Common myeloid progenitor, CD34-positive (primary cell): ENCODE results near the gene KNTC1.
A peak's percentile ranks its signal among the peaks of the same experiment; 100 is the strongest.
"Not testable (repeated sequence)": the region's sequence is repeated elsewhere in the genome, so short reads cannot be mapped to it uniquely, and the experiment has no call there.

Source experiments
- CTCF ChIA-PET: fragments of 350-600 bp; sonication (Branson Sonifier 250); formaldehyde crosslinking; loops from one replicate; lab custom pipeline; 2021; ENCODE audit warnings: antibody characterized with exemption; lab: Charles Lee
- POLR2A ChIA-PET: fragments of 350-600 bp; sonication (Branson Sonifier 250); formaldehyde crosslinking; loops from one replicate; lab custom pipeline; 2021; ENCODE audit warnings: antibody characterized with exemption; lab: Charles Lee
- DNase-seq, 3 donors: peaks; one replicate each; pipeline versions ENCODE4 v3.0.0 to v3.0.0-alpha.2; 2013
- H3K27ac ChIP-seq, 2 experiments: 1 replicate in 1 of 2; 2 replicates in 1 of 2; pipeline ENCODE4 v1.7.0; 2013; ENCODE audit warnings: inconsistent platforms in 2 of 2, low read length in 2 of 2, mild to moderate bottlenecking in 2 of 2, low read depth in 1 of 2, moderate library complexity in 1 of 2; ENCODE audit not compliant: severe bottlenecking in 2 of 2, insufficient read depth in 1 of 2, poor library complexity in 1 of 2
- H3K27me3 ChIP-seq, 5 experiments: replicated peaks in 2 of 5; 1 replicate in 3 of 5; 2 replicates in 2 of 5; pipeline versions ENCODE4 v1.6.1 to v1.7.0; 2013; ENCODE audit warnings: low read length in 4 of 5, mild to moderate bottlenecking in 2 of 5, moderate library complexity in 2 of 5, inconsistent platforms in 1 of 5; ENCODE audit not compliant: insufficient read depth in 5 of 5, control insufficient read depth in 4 of 5
- H3K36me3 ChIP-seq, 4 experiments: 1 replicate in 2 of 4; 2 replicates in 2 of 4; pipeline versions ENCODE4 v1.6.1 to v1.7.0; 2013; ENCODE audit warnings: low read length in 3 of 4, control low read depth in 1 of 4, mild to moderate bottlenecking in 1 of 4; ENCODE audit not compliant: control insufficient read depth in 4 of 4, insufficient read depth in 4 of 4
- H3K4me1 ChIP-seq, 4 experiments: 1 replicate in 3 of 4; 2 replicates in 1 of 4; pipeline versions ENCODE4 v1.6.1 to v1.7.1; 2013; ENCODE audit warnings: low read length in 3 of 4, mild to moderate bottlenecking in 3 of 4, control low read depth in 1 of 4, inconsistent platforms in 1 of 4, moderate library complexity in 1 of 4; ENCODE audit not compliant: control insufficient read depth in 4 of 4, insufficient read depth in 4 of 4; ENCODE audit errors: control extremely low read depth in 1 of 4
- H3K4me3 ChIP-seq, 7 experiments: 1 replicate in 4 of 7; 2 replicates in 3 of 7; pipeline versions ENCODE4 v1.5.1 to v1.7.0; 2013; ENCODE audit warnings: mild to moderate bottlenecking in 7 of 7, low read length in 6 of 7, moderate library complexity in 6 of 7, inconsistent platforms in 2 of 7, low read depth in 2 of 7, control low read depth in 1 of 7; ENCODE audit not compliant: insufficient read depth in 4 of 7, control insufficient read depth in 1 of 7; ENCODE audit errors: extremely low read depth in 1 of 7
- H3K9me3 ChIP-seq, 5 experiments: 1 replicate in 4 of 5; 2 replicates in 1 of 5; pipeline versions ENCODE4 v1.6.1 to v1.7.1; 2013; ENCODE audit warnings: low read length in 4 of 5, mild to moderate bottlenecking in 2 of 5, inconsistent platforms in 1 of 5, low read depth in 1 of 5, moderate library complexity in 1 of 5; ENCODE audit not compliant: control insufficient read depth in 4 of 5, insufficient read depth in 2 of 5; ENCODE audit errors: control extremely low read depth in 1 of 5
- WGBS: methylation state at CpG from one replicate; pipeline ENCODE4 v1.1.5; 2013; ENCODE audit not compliant: insufficient coverage; 5-methylcytosine and 5-hydroxymethylcytosine counted together

The KNTC1 gene

DNA sequence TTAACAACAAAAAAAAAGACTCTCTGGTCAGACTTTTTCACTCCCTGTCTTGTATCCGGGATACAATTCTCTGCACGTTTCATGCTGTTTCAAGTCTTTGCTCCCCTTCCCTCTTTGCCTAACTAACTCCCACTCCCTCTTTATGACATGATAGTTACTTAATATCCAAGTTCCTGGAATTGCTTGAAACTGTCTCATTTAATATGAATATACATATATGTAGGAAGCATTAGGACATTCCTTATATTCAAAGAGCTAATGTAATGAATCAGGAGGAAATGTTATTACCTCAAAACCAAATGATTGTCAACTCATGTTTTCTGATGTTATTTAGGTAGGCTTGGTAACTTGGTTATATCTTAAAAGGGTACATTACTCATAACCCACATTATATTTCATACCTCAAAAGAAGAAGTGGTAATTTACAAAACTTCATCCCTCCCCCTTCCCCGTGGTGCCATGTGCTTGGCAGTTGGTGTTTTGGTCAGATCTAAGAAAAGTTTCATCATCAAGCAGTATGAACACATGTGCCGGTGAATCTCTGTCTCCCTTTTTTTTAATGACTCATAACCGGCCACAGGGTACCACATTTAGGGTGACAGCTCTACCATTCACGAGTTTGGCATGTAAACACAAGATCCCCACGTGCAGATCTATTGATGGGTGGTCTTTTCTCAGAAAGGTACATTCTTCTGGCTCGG lies 119.6 kb downstream of the KNTC1 start:
- POLR2A ChIA-PET: interaction anchor here (0.6 to 1.5 kb wide), 3 partner anchors 10 to 102 kb away, joined by 3 to 5 read pairs (median 4); no protein-coding TSS in a partner anchor
- H3K4me1 ChIP-seq: peaks cover 6 to 39% (median 26%) of the 10 kb centered on the region in 4 experiments
- no peaks in the 10 kb centered on the region for H3K9me3 ChIP-seq
- DNase-seq: peak; percentile 97 to 99 (median 99)
- 17% methylated on average over 6 of the region's 8 CpGs for WGBS
- peak overlapping the region; percentile 85 to 96 for H3K27ac ChIP-seq
- CTCF ChIA-PET: interaction anchor here (1.2 to 2.6 kb wide), 6 partner anchors 9 to 106 kb away, joined by 3 to 10 read pairs (median 5); partner anchors contain the start of gene DENR
- peak overlapping the region in 5 of 7 experiments; percentile 26 to 56 (median 48) for H3K4me3 ChIP-seq
- no peaks in the 10 kb centered on the region for H3K27me3 ChIP-seq
- no peaks in the 10 kb centered on the region for H3K36me3 ChIP-seq

DNA sequence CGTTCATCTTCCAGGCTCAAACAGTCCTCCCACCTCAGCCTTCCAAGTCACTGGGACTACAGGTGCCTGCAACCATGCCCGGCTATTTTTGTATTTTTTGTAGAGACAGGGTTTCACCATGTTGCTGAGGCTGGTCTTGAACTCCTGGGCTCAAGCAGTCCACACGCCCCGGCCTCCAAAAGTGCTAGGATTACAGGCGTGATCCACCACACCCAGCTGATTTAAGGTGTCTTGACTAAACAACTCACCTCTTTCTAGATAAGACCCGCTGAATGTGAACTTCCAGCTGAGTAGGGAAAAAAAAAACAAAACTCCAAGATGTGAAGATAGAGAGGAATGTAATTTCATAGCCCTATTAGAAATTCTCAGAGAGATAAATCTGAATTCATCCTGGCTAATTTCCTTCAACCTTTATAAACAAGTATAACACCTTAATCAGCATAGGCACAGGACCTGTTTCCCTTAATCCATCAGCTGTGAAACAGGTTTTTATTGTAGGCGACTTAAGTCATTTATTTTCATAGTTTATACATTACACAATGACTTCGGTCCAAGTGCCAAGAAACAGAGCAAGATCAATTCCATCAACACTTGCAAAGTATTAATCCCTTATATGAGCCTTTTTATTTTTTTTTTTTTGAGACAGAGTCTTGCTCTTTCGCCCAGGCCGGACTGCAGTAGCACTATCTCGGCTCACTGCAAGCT lies 124.6 kb downstream of the KNTC1 start:
- Histone ChIP-seq H3K9me3 (no peaks in the 10 kb centered on the region), H3K36me3 (no peaks in the 10 kb centered on the region), H3K27me3 (no peaks in the 10 kb centered on the region), H3K4me3 (no peak overlapping the region), H3K4me1 (peaks cover 2 to 29% (median 14%) of the 10 kb centered on the region in 4 experiments), H3K27ac (no peak overlapping the region)
- DNase-seq: no peak
- ChIA-PET POLR2A (no interaction called here), CTCF (interaction anchor here (1.2 to 1.3 kb wide), 3 partner anchors 14 to 114 kb away, joined by 3 to 4 read pairs (median 4); no protein-coding TSS in a partner anchor)
- 93% methylated on average over 5 of the region's 11 CpGs for WGBS

DNA sequence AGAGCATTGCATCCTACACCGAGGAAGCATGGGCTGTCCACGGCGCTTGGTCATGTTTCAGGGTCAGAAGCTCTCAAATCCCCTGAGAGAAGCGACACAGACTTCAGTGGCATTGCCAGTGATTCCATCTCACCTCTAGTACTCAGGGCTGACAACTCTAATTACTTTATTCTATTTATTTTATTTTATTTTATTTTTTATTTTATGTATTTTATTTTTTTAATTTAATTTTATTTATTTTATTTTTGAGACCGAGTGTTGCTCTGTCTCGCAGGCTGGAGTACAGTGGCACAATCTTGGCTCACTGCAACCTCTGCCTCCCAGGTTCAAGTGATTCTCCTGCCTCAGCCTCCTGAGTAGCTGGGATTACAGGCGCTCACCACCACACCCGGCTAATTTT lies 126.2 kb downstream of the KNTC1 start:
- DNase-seq, H3K9me3 ChIP-seq, H3K4me3 ChIP-seq, H3K27me3 ChIP-seq, H3K27ac ChIP-seq, H3K36me3 ChIP-seq, POLR2A ChIA-PET: not testable (repeated sequence)
- CTCF ChIA-PET: interaction anchor here (1.3 to 1.8 kb wide), 2 partner anchors 9 to 15 kb away, joined by 4 to 8 read pairs; no protein-coding TSS in a partner anchor
- H3K4me1 ChIP-seq: peaks cover 2 to 18% (median 5%) of the 10 kb centered on the region in 4 experiments
- WGBS: 93% methylated on average over 3 of the region's 8 CpGs

DNA sequence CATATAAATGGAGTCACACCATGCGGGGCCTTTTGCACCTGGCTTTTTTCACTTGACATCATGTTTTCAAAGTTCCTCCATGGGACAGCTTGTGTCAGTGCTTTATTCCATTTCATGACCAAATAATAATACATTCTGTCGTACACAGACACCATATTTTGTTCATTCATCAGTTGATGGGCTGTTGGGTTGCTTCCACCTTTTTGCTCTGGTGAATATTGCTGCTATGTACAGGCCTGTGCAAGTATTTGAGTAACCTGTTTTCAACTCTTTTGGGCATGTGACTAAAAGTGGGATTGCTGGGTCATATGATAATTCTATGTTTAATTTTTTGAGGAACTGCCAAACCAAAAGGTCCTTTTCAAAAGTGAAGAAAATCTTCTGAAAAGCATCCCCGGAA lies 129.2 kb downstream of the KNTC1 start:
- Histone ChIP-seq H3K4me1 (peaks cover 0 to 12% (median 10%) of the 10 kb centered on the region in 4 experiments), H3K9me3 (no peaks in the 10 kb centered on the region), H3K27ac (no peak overlapping the region), H3K36me3 (no peaks in the 10 kb centered on the region), H3K27me3 (no peaks in the 10 kb centered on the region), H3K4me3 (no peak overlapping the region)
- CTCF ChIA-PET: interaction anchor here (0.5 to 1.5 kb wide), 2 partner anchors 19 to 86 kb away, joined by 3 to 6 read pairs; no protein-coding TSS in a partner anchor
- DNase-seq: peak in 1 of 3 donors; percentile 18
- WGBS: 89% methylated on average over 2 of the region's 3 CpGs
- POLR2A ChIA-PET: no interaction called here

DNA sequence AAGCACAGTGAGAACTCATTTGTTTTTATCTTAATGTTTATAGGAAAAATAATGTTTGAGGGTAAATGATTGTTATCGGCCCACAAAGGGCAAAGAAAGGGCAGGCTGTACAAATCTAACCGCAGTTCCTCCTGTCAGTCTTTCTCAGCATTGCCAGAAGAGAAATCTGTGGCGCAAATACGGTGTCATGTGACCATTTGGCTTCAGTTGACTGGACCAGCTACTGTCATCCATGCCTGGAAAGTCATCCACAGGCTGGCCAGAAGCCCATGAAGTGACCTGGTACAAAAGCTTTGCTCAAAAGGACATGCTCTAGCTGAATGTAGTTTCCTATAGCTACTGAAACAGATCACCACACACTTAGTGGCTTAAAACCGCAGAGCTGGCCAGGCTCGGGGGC lies 132.5 kb downstream of the KNTC1 start:
- DNase-seq: peak; percentile 25 to 81 (median 63)
- Histone ChIP-seq H3K9me3 (no peaks in the 10 kb centered on the region), H3K36me3 (no peaks in the 10 kb centered on the region), H3K27ac (no peak overlapping the region), H3K27me3 (no peaks in the 10 kb centered on the region), H3K4me3 (peak overlapping the region in 1 of 7 experiments; percentile 28), H3K4me1 (peaks cover 0 to 12% (median 10%) of the 10 kb centered on the region in 4 experiments)
- ChIA-PET CTCF (interaction anchor here (0.6 to 2.6 kb wide), 10 partner anchors 9 to 134 kb away, joined by 3 to 14 read pairs (median 4); no protein-coding TSS in a partner anchor), POLR2A (no interaction called here)
- WGBS: 29% methylated on average over 6 of the region's 6 CpGs

DNA sequence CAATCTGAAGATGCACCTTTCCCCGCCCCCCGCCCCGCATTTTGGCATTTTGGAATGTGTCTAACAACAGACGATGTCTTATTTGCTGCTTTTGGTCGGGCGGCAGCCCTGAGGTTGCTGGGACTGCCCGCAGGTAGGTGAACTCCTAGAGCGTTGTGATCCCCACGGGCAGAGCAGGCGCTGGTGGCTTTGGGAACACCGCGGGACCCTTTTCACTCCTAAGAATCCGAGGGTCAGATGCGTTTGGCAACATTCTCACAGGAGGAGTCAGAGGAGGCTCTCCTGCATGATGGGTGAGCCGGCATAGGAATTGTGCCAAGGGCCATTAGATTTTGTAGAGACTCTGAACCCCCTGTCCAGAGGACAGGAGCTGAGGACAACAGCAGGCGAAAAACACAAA lies 134.2 kb downstream of the KNTC1 start:
- ChIA-PET POLR2A (no interaction called here), CTCF (interaction anchor here (1.3 to 2.6 kb wide), 3 partner anchors 8 to 66 kb away, joined by 4 to 9 read pairs (median 5); no protein-coding TSS in a partner anchor)
- Histone ChIP-seq H3K27me3 (no peaks in the 10 kb centered on the region), H3K9me3 (no peaks in the 10 kb centered on the region), H3K36me3 (no peaks in the 10 kb centered on the region), H3K27ac (no peak overlapping the region), H3K4me1 (peaks cover 0 to 12% (median 9%) of the 10 kb centered on the region in 4 experiments), H3K4me3 (no peak overlapping the region)
- no peak for DNase-seq
- 100% methylated on average over 11 of the region's 16 CpGs for WGBS
